Activated CD8-positive, alpha-beta T cell treated with anti-CD3 and anti-CD28 coated beads for 36 hours (primary cell): ENCODE results near the gene NIM1K. TPM values are rescaled to one million over a fixed set of nuclear protein-coding genes. Genes with fewer than 3 reads are reported as not detected.
A peak's percentile ranks its signal among the peaks of the same experiment; 100 is the strongest.

Source experiments
- ATAC-seq: fragments of 200-7000 bp; cut with Tn5 transposase; one replicate; pipeline ENCODE4 v1.10.0; 2021; ENCODE audit warnings: mild to moderate bottlenecking, moderate library complexity
- CTCF ChIA-PET: fragments of 350-600 bp; sonication (Branson Sonifier 250); formaldehyde crosslinking; loops from one replicate; lab custom pipeline; 2021; ENCODE audit warnings: antibody characterized with exemption; lab: Charles Lee
- POLR2A ChIA-PET: fragments of 350-600 bp; sonication (Branson Sonifier 250); formaldehyde crosslinking; loops from one replicate; lab custom pipeline; 2021; ENCODE audit warnings: antibody characterized with exemption; lab: Charles Lee
- DNase-seq: peaks from one replicate; pipeline ENCODE4 v3.0.0-alpha.2; 2020
- H3K27ac Mint-ChIP-seq: one replicate; pipeline ENCODE4 v1.8.0; 2021; ENCODE audit warnings: mild to moderate bottlenecking, mixed read lengths
- H3K27me3 Mint-ChIP-seq: one replicate; pipeline ENCODE4 v1.8.0; 2021; ENCODE audit warnings: mixed read lengths
- H3K36me3 Mint-ChIP-seq: one replicate; pipeline ENCODE4 v1.8.0; 2021; ENCODE audit warnings: low read depth, mixed read lengths
- H3K4me1 Mint-ChIP-seq: one replicate; pipeline ENCODE4 v1.8.0; 2021; ENCODE audit warnings: low read depth, mixed read lengths
- H3K4me3 Mint-ChIP-seq: one replicate; pipeline ENCODE4 v1.8.0; 2021; ENCODE audit warnings: mild to moderate bottlenecking, moderate library complexity, mixed read lengths
- H3K9me3 Mint-ChIP-seq: one replicate; pipeline ENCODE4 v1.8.0; 2021; ENCODE audit warnings: mixed read lengths
- intact Hi-C: fragments of 100-400 bp; cut with micrococcal nuclease; formaldehyde crosslinking; loops from one replicate; pipeline ENCODE4 v1.10.0; 2022
- total RNA-seq, 2 experiments: library from RNA; stranded (reverse); gene quantifications; one replicate each; pipeline ENCODE4 v1.2.3, GENCODE V29; 2021
- TF ChIP-seq, protein P1 (sequence below): fragments of 200-600 bp; IDR thresholded peaks from one replicate; pipeline ENCODE4 v1.8.0; 2022; ENCODE audit warnings: antibody characterized with exemption, mild to moderate bottlenecking

The NIM1K gene
- total RNA-seq, 2 experiments from 2014 or later = 2.1 to 3.2 TPM

DNA sequence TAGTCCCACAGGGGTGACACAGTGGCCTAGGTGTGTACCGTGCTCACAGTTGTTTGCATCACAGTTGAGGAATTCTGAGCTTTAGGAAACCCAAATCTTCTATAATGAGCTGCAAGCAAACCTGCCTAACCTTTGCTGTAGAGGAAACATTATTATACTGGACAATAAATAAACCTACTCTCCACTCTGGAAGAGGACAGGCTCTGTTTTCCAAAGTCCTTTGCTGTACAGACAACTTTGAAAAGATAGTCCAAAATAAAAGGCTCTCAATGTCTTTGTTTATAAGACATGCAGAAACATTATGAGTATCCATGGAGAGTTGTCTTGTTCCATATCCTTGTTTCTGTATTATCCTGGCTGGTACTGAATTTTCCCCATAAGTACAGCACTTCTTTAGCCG, 42.0 kb upstream of the NIM1K start:
- peaks cover 46% of the 10 kb centered on the region for H3K36me3 Mint-ChIP-seq
- TF ChIP-seq, protein P1, sequence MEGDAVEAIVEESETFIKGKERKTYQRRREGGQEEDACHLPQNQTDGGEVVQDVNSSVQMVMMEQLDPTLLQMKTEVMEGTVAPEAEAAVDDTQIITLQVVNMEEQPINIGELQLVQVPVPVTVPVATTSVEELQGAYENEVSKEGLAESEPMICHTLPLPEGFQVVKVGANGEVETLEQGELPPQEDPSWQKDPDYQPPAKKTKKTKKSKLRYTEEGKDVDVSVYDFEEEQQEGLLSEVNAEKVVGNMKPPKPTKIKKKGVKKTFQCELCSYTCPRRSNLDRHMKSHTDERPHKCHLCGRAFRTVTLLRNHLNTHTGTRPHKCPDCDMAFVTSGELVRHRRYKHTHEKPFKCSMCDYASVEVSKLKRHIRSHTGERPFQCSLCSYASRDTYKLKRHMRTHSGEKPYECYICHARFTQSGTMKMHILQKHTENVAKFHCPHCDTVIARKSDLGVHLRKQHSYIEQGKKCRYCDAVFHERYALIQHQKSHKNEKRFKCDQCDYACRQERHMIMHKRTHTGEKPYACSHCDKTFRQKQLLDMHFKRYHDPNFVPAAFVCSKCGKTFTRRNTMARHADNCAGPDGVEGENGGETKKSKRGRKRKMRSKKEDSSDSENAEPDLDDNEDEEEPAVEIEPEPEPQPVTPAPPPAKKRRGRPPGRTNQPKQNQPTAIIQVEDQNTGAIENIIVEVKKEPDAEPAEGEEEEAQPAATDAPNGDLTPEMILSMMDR = no peak
- H3K27ac Mint-ChIP-seq = no peak overlapping the region
- DNase-seq = no peak
- no peak overlapping the region for H3K4me3 Mint-ChIP-seq
- ChIA-PET CTCF (no interaction called here), POLR2A (no interaction called here)
- no peaks in the 10 kb centered on the region for H3K9me3 Mint-ChIP-seq
- peaks cover 20% of the 10 kb centered on the region for H3K4me1 Mint-ChIP-seq
- no peak for ATAC-seq
- no peaks in the 10 kb centered on the region for H3K27me3 Mint-ChIP-seq
- intact Hi-C loops = no loop called here

DNA sequence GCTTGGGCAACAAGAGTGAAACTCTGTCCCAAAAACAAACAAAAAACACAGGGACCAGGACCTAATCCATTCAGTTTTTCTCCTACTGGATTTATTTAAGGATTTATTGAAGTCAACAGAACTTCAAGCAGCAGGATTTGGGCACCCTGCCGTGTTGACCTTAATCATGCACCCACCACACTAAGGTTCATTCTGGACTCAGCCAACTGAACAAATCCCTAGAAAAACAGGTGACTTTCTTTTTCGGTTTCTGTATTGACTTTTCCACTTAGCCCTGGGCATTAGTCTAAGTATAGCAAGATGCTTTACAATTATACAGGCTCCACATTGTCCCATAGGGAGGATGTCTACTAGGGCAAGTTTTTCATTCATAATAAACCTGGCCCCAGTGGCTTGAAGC, 41.3 kb upstream of the NIM1K start:
- intact Hi-C loops = no loop called here
- Mint-ChIP-seq H3K4me1 (peaks cover 27% of the 10 kb centered on the region), H3K27me3 (no peaks in the 10 kb centered on the region), H3K27ac (no peak overlapping the region), H3K4me3 (no peak overlapping the region), H3K36me3 (peaks cover 44% of the 10 kb centered on the region), H3K9me3 (no peaks in the 10 kb centered on the region)
- ChIA-PET POLR2A (no interaction called here), CTCF (no interaction called here)
- DNase-seq (no peak), ATAC-seq (no peak)
- TF ChIP-seq, protein P1 = no peak

DNA sequence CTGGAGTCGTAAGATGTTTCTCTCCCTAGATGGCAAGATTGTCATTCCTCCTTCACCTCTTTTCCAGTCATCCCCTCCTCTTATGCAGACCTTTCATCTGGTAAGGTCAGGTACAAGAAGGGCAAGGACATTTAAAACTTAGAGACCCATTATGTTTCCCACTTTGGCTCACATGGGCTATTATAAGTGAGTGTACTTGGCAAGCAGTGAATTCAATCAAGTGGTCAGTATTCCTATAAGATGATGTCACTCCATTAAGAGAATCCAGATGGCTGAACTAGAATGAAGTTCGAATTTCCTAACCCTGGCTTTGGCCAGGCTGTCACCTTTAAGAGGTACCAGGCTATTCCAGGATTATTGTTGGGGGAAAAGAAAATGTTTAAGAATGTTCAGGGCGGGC, 39.1 kb upstream of the NIM1K start:
- ATAC-seq = no peak
- peaks cover 37% of the 10 kb centered on the region for H3K4me1 Mint-ChIP-seq
- TF ChIP-seq, protein P1 = no peak
- H3K9me3 Mint-ChIP-seq = no peaks in the 10 kb centered on the region
- ChIA-PET POLR2A (no interaction called here), CTCF (interaction anchor here (1.4 kb wide), 1 partner anchor 237 kb away, joined by 4 read pairs; no protein-coding TSS in a partner anchor)
- no peak overlapping the region for H3K4me3 Mint-ChIP-seq
- peaks cover 44% of the 10 kb centered on the region for H3K36me3 Mint-ChIP-seq
- intact Hi-C loops = no loop called here
- no peak for DNase-seq
- H3K27me3 Mint-ChIP-seq = no peaks in the 10 kb centered on the region
- H3K27ac Mint-ChIP-seq = no peak overlapping the region

DNA sequence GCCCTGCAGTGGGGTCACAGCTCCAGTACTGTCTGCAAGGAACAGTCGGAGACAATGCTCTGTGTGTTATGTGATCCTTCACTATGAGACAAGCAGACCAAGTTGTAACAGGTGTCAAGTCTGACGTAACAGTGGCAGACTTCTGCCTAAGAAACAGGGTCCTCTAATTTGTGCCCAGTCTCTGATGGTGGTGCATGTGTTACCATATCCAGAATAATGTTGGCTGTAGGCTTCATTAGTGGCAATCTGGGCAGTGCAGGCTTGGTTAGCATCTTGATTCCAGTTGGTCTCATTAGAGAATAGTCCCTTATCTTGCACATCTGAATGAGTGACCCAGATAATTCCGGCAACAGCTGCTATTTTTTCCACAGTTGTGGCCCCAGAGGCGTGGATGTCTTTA, 37.6 kb upstream of the NIM1K start:
- POLR2A ChIA-PET = interaction anchor here (0.9 to 1.3 kb wide), 2 partner anchors 11 to 330 kb away, joined by 3 to 4 read pairs; partner anchors contain the start of gene TMEM267
- no peak for ATAC-seq
- Mint-ChIP-seq H3K27me3 (no peaks in the 10 kb centered on the region), H3K9me3 (no peaks in the 10 kb centered on the region), H3K36me3 (peaks cover 41% of the 10 kb centered on the region), H3K4me1 (peaks cover 39% of the 10 kb centered on the region), H3K4me3 (no peak overlapping the region), H3K27ac (no peak overlapping the region)
- no peak for DNase-seq
- TF ChIP-seq, protein P1 = no peak
- intact Hi-C loops = no loop called here
- CTCF ChIA-PET = interaction anchor here (1.9 kb wide), 1 partner anchor 235 kb away, joined by 4 read pairs; no protein-coding TSS in a partner anchor

DNA sequence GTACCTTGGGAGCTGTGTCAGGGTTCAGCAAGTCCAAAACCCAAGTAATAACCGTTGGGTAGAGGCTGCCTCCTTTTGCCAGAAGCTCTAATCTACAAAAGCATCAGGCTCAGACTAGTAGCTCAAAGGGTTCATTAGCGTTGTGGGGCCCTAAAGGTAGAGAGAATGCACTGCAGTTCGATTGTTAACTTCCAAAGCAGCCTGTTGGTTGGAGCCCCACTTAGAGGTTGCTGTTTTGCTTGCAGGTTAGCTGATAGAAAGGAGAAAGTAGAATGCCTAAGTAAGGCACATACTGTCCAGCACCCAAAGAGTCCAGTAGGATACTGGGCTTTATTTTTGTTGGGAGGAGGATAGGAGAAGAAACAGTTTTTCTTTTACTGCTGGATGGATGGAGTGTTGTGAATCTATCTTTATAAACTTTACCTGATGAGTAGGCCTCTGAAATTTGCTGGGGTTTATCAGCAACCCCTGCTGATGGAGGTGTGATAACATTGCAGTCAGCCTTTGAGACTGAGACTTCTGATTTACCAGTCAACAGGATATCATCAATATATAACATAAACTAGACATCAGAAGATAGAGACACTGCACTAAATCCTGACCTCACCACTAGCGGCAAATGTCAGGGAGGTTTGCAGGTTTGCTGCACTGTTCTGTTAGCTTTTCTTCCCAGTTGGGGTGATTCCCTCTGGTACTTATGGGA, 36.5 kb upstream of the NIM1K start:
- peak overlapping the region; percentile 27 for H3K27ac Mint-ChIP-seq
- POLR2A ChIA-PET = no interaction called here
- H3K9me3 Mint-ChIP-seq = no peaks in the 10 kb centered on the region

More for the DNA sequence above, 36.5 kb upstream of the NIM1K start:
- intact Hi-C loops = no loop called here
- Mint-ChIP-seq H3K36me3 (peaks cover 45% of the 10 kb centered on the region), H3K4me3 (no peak overlapping the region), H3K4me1 (peaks cover 43% of the 10 kb centered on the region), H3K27me3 (no peaks in the 10 kb centered on the region)
- CTCF ChIA-PET = interaction anchor here (0.5 to 1.9 kb wide), 3 partner anchors 35 to 234 kb away, joined by 3 to 4 read pairs (median 4); partner anchors contain the start of gene ZNF131
- ATAC-seq (peak; percentile 32), DNase-seq (no peak)
- TF ChIP-seq, protein P1 = no peak
